HG03025 (cell line): ENCODE results near the gene ADCY10.
"Not testable (repeated sequence)": the region's sequence is repeated elsewhere in the genome, so short reads cannot be mapped to it uniquely, and the experiment has no call there.

Experiments used
- ATAC-seq: cut with Tn5 transposase; IDR thresholded peaks from one replicate; pipeline ENCODE4 v1.9.1; 2021; ENCODE audit warnings: mild to moderate bottlenecking, moderate library complexity; ENCODE audit not compliant: unreplicated experiment, low FRiP score

ADCY10 gene

GRCh38 chr1:167862432-167863076 lies 51.4 kb downstream of the ADCY10 start:
- no peak for ATAC-seq

- ATAC-seq, result no peak
These were observed 52.1 kb downstream of the ADCY10 start for GRCh38 chr1:167861664-167862381.

- ATAC-seq, result no peak
These were observed 53.6 kb downstream of the ADCY10 start for GRCh38 chr1:167860231-167860923.

GRCh38 chr1:167856711-167857418 lies 57.1 kb downstream of the ADCY10 start:
- ATAC-seq, result no peak

GRCh38 chr1:167854184-167854583 lies 59.8 kb downstream of the ADCY10 start:
- ATAC-seq, result no peak

GRCh38 chr1:167849666-167850065 lies 64.3 kb downstream of the ADCY10 start:
- ATAC-seq, result no peak

GRCh38 chr1:167842872-167843271 lies 71.1 kb downstream of the ADCY10 start:
- ATAC-seq, result no peak

- no peak for ATAC-seq
These were observed 72.4 kb downstream of the ADCY10 start for GRCh38 chr1:167841530-167841929.

- ATAC-seq, result no peak
These were observed 74.9 kb downstream of the ADCY10 start for GRCh38 chr1:167839009-167839408.

- ATAC-seq, result no peak
These were observed 76.6 kb downstream of the ADCY10 start for GRCh38 chr1:167837326-167837725.

GRCh38 chr1:167836197-167836596 lies 77.7 kb downstream of the ADCY10 start:
- ATAC-seq, result no peak

GRCh38 chr1:167833904-167834303 lies 80.0 kb downstream of the ADCY10 start:
- ATAC-seq, result no peak

GRCh38 chr1:167832693-167833092 lies 81.2 kb downstream of the ADCY10 start:
- no peak for ATAC-seq

GRCh38 chr1:167830668-167831067 lies 83.3 kb downstream of the ADCY10 start:
- not testable (repeated sequence) for ATAC-seq

- no peak for ATAC-seq
These were observed 84.1 kb downstream of the ADCY10 start for GRCh38 chr1:167829868-167830267.

GRCh38 chr1:167826127-167826526 lies 87.8 kb downstream of the ADCY10 start:
- ATAC-seq, result no peak

GRCh38 chr1:167825419-167826079 lies 88.4 kb downstream of the ADCY10 start:
- no peak for ATAC-seq

GRCh38 chr1:167824163-167824794 lies 89.7 kb downstream of the ADCY10 start:
- no peak for ATAC-seq

GRCh38 chr1:167821969-167822685 lies 91.8 kb downstream of the ADCY10 start:
- ATAC-seq, result no peak
